GM12878 (cell line): ENCODE data around the gene C9orf50. TPM values are rescaled to one million over a fixed set of nuclear protein-coding genes. Genes with fewer than 3 reads are reported as not detected.

Experiments
- ATAC-seq: fragments of 200-7000 bp; cut with Tn5 transposase; 3 replicates; pipeline ENCODE4 v1.9.1; 2020; ENCODE audit warnings: mild to moderate bottlenecking, moderate library complexity
- BruUV-seq: library from RNA; stranded (reverse); fragments of 400-500 nt; replicated peaks from 2 replicates; lab custom pipeline; 2021; lab: Mats Ljungman, UMichigan
- CTCF ChIA-PET: fragments of 300-600 bp; sonication (Branson Sonifier 250); formaldehyde crosslinking; extraction: SDS; loops from one replicate; lab custom pipeline; 2021; ENCODE audit warnings: inconsistent platforms; lab: Yijun Ruan, JAX
- POLR2A ChIA-PET: fragments of 350-600 bp; formaldehyde crosslinking; extraction: SDS; loops from one replicate; lab custom pipeline; 2021; ENCODE audit warnings: inconsistent platforms; lab: Charles Lee
- RAD21 ChIA-PET: fragments of 300-600 bp; sonication (Branson Sonifier 250); formaldehyde crosslinking; loops from one replicate; lab custom pipeline; 2023; ENCODE audit warnings: antibody characterized with exemption; ENCODE audit not compliant: unreplicated experiment; lab: Charles Lee
- SMC1A ChIA-PET: fragments of 300-600 bp; sonication (Branson Sonifier 250); formaldehyde crosslinking; loops from one replicate; lab custom pipeline; 2023; ENCODE audit not compliant: unreplicated experiment, uncharacterized antibody; lab: Charles Lee
- DNase-seq: peaks from one replicate; pipeline ENCODE4 v3.0.0-alpha.2; 2011; ENCODE audit warnings: low read depth, low spot score
- FAIRE-seq: peaks from 3 replicates; lab custom pipeline; 2011; peaks lifted over from hg19 to GRCh38; lab: Jason Lieb, UNC
- H2AFZ ChIP-seq: 2 replicates; pipeline ENCODE4 v1.6.0; 2011; ENCODE audit warnings: low read depth, low read length, control low read depth; ENCODE audit not compliant: control insufficient read depth
- H3K27ac ChIP-seq: 2 replicates; pipeline ENCODE4 v1.5.1; 2011; ENCODE audit warnings: control low read depth; ENCODE audit not compliant: control insufficient read depth, insufficient read depth
- H3K27me3 ChIP-seq, 2 experiments: replicated peaks in 1 of 2; 2 replicates each; pipeline versions ENCODE4 v1.6.0 to v1.6.1; 2011; ENCODE audit warnings: low read length in 1 of 2; ENCODE audit not compliant: control insufficient read depth in 2 of 2, insufficient read depth in 2 of 2
- H3K36me3 ChIP-seq, 2 experiments: 2 replicates each; pipeline ENCODE4 v1.5.1; 2011; ENCODE audit warnings: low read length in 1 of 2; ENCODE audit not compliant: control insufficient read depth in 2 of 2, insufficient read depth in 2 of 2
- H3K4me1 ChIP-seq: 2 replicates; pipeline ENCODE4 v1.6.1; 2011; ENCODE audit warnings: mild to moderate bottlenecking, low read length, moderate library complexity, mixed read lengths; ENCODE audit not compliant: control insufficient read depth, insufficient read depth
- H3K4me2 ChIP-seq: 2 replicates; pipeline ENCODE4 v1.6.0; 2011; ENCODE audit warnings: control low read depth; ENCODE audit not compliant: control insufficient read depth, insufficient read depth
- H3K4me3 ChIP-seq: fragments of 200-600 bp; sonication (generic); 2 replicates; pipeline ENCODE4 v1.5.1; 2016
- H3K79me2 ChIP-seq: 2 replicates; pipeline ENCODE4 v1.6.0; 2011; ENCODE audit warnings: low read length; ENCODE audit not compliant: control insufficient read depth, insufficient read depth
- H3K9ac ChIP-seq: 2 replicates; pipeline ENCODE4 v1.8.0; 2011; ENCODE audit warnings: low read length, control low read depth, mixed read lengths; ENCODE audit not compliant: control insufficient read depth, insufficient read depth
- H3K9me3 ChIP-seq: replicated peaks from 3 replicates; pipeline ENCODE4 v1.5.1; 2011; ENCODE audit warnings: mild to moderate bottlenecking, low read length; ENCODE audit not compliant: control insufficient read depth, insufficient read depth
- H4K20me1 ChIP-seq: 2 replicates; pipeline ENCODE4 v1.6.0; 2011; ENCODE audit not compliant: control insufficient read depth, insufficient read depth
- ATF7 ChIP-seq: fragments of 450-650 bp; IDR thresholded peaks from 2 replicates; pipeline ENCODE4 v1.6.1; 2016; ENCODE audit warnings: low read depth, mild to moderate bottlenecking
- IKZF2 ChIP-seq, 2 experiments: fragments of 450-650 bp; IDR thresholded peaks; 2 replicates each; pipeline ENCODE4 v1.6.1; 2017; ENCODE audit warnings: mild to moderate bottlenecking in 2 of 2, moderate library complexity in 2 of 2
- LARP7 ChIP-seq: fragments of 450-650 bp; IDR thresholded peaks from 2 replicates; pipeline ENCODE4 v1.6.1; 2017; ENCODE audit warnings: mild to moderate bottlenecking
- MXI1 ChIP-seq: fragments of 150-350 bp; IDR thresholded peaks from 2 replicates; pipeline ENCODE4 v1.6.1; 2011; ENCODE audit warnings: low read depth, mild to moderate bottlenecking, inconsistent platforms, low read length, improper control_type of control experiment
- SRF ChIP-seq, 2 experiments: IDR thresholded peaks; 2 replicates each; pipeline ENCODE4 v1.6.1; 2011; ENCODE audit warnings: low read depth in 2 of 2, low read length in 2 of 2, mild to moderate bottlenecking in 1 of 2, moderate library complexity in 1 of 2
- TCF7 ChIP-seq: IDR thresholded peaks from 2 replicates; pipeline ENCODE4 v1.6.1; 2014; ENCODE audit warnings: antibody characterized with exemption, borderline replicate concordance
- USF2 ChIP-seq: IDR thresholded peaks from 2 replicates; pipeline ENCODE4 v1.6.1; 2011; ENCODE audit warnings: low read depth, low read length, improper control_type of control experiment, borderline replicate concordance
- WGBS: methylation state at CpG from one replicate; pipeline ENCODE4 v1.1.6; 2016; ENCODE audit warnings: low lambda C conversion rate; ENCODE audit not compliant: insufficient replicate concordance, insufficient coverage; ENCODE audit errors: missing lambda C conversion rate; 5-methylcytosine and 5-hydroxymethylcytosine counted together
- in situ Hi-C: fragments of 300-500 bp; cut with MboI; formaldehyde crosslinking; loops from 9 replicates; pipeline ENCODE4 v1.14.3; 2018; ENCODE audit warnings: mixed read lengths
- intact Hi-C: fragments of 100-400 bp; cut with micrococcal nuclease; formaldehyde crosslinking; loops from one replicate; pipeline ENCODE4 v1.14.2; 2022; ENCODE audit not compliant: unreplicated experiment
- polyA plus RNA-seq, 11 experiments: library from polyadenylated mRNA; depleted of rRNA in 4 of 11; unstranded in 6 of 11; stranded (reverse) in 5 of 11; fragments of >200 nt; fragmentation: Nextera tagmentation in 4 of 11; fragmentation: Illumina TruSeq in 1 of 11; extraction: Ambion mirVana in 4 of 11; extraction: Trizol in 1 of 11; gene quantifications; 1 replicate in 1 of 11; 2 replicates in 10 of 11; pipeline versions ENCODE4 v1.2.1 to v1.2.3, GENCODE V29; 2011 to 2016; ENCODE audit warnings: inconsistent platforms in 2 of 11, missing spikeins in 2 of 11, low read depth in 1 of 11
- total RNA-seq, 4 experiments: library from RNA; depleted of rRNA in 3 of 4; stranded (reverse); fragments of >200 nt in 3 of 4; fragmentation: Illumina TruSeq in 1 of 4; extraction: Trizol in 1 of 4; gene quantifications; 2 replicates each; pipeline versions ENCODE4 v1.2.1 to v1.2.3, GENCODE V29; 2013 to 2021

Gene C9orf50
- total and polyA plus RNA-seq, 10 of the 15 experiments (the other 5 are each of a cell fraction or from before 2014, with no cell fraction given) = not detected

DNA sequence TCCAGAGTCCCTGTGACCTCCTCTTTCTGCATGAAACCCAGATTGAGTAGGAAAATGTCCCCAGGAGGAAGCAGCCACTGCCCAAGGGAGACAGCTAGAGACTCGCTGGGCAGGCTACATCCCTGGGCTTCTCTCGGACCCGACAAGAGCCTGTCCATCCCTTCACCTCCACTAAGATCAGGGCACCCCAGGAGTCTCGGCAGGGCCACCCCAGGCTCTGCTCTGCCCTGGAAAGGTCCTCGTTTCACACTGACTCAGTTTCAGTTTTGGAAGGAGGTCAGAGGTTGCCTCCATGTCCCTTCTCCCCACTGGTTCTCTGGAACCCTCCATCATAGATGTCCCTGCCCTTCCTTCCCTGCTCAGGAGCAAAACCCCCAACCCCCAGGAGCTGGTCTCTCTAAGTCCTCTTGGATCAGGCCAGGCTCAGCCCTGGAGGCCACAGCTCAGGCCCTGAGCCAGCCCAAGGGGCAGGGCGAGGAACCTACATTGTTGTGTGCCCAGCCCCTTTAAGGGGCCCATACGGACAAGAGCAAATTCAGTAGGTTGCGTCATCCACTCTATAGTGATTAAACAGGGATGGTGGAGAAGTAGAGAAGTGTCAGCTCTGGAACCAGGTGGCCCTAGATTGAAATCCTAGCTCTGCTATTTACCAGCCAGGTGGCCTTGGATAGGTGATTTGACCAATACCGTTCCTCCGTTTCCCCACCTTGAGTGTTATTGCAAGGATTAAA, 37.4 kb downstream of the C9orf50 start:
- H3K27ac ChIP-seq = no peak overlapping the region; the same call in 1 of the 2 replicates
- H3K27me3 ChIP-seq = no peaks in the 10 kb centered on the region
- POLR2A ChIA-PET = interaction anchor here (0.7 to 6.1 kb wide), 2 partner anchors 13 to 443 kb away, joined by 3 to 70 read pairs; no protein-coding TSS in a partner anchor
- intact Hi-C loops = no loop called here
- H3K9ac ChIP-seq = no peak overlapping the region; the same call in 1 of the 2 replicates
- H4K20me1 ChIP-seq = no peaks in the 10 kb centered on the region
- DNase-seq (no peak), FAIRE-seq (no peak), ATAC-seq (no peak; the same call in 2 of the 3 replicates)
- no peak overlapping the region for H3K4me3 ChIP-seq
- CTCF ChIA-PET = interaction anchor here (1.3 to 2.2 kb wide), 4 partner anchors 10 to 440 kb away, joined by 4 to 11 read pairs (median 6); no protein-coding TSS in a partner anchor
- in situ Hi-C loops = no loop called here
- H3K79me2 ChIP-seq = peaks cover 3% of the 10 kb centered on the region
- no peaks in the 10 kb centered on the region for H3K36me3 ChIP-seq
- BruUV-seq = no TSS peak
- TF ChIP-seq IKZF2 (IDR thresholded peaks at IDR 0.05) (no peak), ATF7 (no peak), TCF7 (no peak), USF2 (no peak), MXI1 (no peak), LARP7 (no peak), SRF (IDR thresholded peaks at IDR 0.05; ENCODE audit: low read depth in 2 of 2, low read length in 2 of 2) (no peak)
- peak overlapping the region; percentile 77 for H3K4me2 ChIP-seq
- H3K4me1 ChIP-seq = peaks cover 60% of the 10 kb centered on the region
- no peak overlapping the region for H2AFZ ChIP-seq
- SMC1A ChIA-PET = interaction anchor here (0.6 to 11.0 kb wide), 7 partner anchors 10 to 444 kb away, joined by 3 to 75 read pairs (median 6); no protein-coding TSS in a partner anchor
- WGBS = 54% methylated on average over 10 of the region's 10 CpGs
- peaks cover 1% of the 10 kb centered on the region; the same call in 1 of the 3 replicates for H3K9me3 ChIP-seq
- RAD21 ChIA-PET = interaction anchor here (1.0 to 9.7 kb wide), 6 partner anchors 11 to 458 kb away, joined by 3 to 61 read pairs (median 4); partner anchors contain the start of gene IER5L
